GM18520 (cell line): ENCODE measurements around the gene CDCP1.

Source experiments
- ATAC-seq: cut with Tn5 transposase; IDR thresholded peaks from one replicate; pipeline ENCODE4 v1.9.1; 2021; ENCODE audit not compliant: unreplicated experiment

The CDCP1 gene

DNA sequence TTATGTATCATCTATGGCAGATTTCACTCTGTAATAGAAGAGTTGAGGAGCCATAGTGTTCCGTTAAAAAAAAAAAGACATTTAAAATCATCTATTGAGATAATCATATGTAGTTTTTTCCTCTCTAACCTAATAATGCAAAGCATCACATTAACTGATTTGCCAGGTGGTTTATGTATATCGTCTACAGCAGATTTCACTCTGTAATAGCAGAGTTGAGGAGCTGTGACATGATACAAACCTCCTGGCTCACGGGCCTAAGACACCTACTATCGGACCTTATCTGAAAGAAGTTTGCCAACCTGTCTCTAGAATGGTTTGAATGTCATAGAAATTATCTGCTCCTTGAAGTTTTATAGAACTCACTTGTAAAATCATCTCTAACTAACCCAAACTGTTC lies 29.8 kb downstream of the CDCP1 start:
- no peak for ATAC-seq

DNA sequence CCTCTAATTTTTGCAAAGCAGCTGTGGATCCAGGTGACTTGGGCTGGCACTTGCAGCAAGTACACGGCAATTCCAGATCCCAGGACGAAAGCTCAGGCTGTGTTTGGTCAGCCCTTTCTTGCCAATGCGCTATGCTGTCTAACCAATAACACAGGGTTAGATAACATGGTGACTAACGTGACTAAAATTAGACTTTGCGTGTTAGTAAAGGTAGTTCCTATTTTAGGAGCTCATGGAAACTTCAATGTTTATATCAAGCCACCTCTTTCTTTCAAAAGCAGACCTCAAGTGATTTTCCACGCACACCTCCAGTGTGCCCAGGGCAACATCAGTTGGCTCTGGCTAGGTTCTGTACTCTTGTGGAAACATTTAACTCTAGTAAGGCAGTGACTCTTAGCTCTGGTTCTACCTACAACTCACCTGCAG lies 32.5 kb downstream of the CDCP1 start:
- ATAC-seq, result no peak

GRCh38 chr3:45112939-45113338 lies 33.2 kb downstream of the CDCP1 start:
- ATAC-seq, result no peak

- ATAC-seq, result no peak
Observed at GRCh38 chr3:45110509-45110833, 35.7 kb downstream of the CDCP1 start.

GRCh38 chr3:45109771-45110508 lies 36.2 kb downstream of the CDCP1 start:
- no peak for ATAC-seq

DNA sequence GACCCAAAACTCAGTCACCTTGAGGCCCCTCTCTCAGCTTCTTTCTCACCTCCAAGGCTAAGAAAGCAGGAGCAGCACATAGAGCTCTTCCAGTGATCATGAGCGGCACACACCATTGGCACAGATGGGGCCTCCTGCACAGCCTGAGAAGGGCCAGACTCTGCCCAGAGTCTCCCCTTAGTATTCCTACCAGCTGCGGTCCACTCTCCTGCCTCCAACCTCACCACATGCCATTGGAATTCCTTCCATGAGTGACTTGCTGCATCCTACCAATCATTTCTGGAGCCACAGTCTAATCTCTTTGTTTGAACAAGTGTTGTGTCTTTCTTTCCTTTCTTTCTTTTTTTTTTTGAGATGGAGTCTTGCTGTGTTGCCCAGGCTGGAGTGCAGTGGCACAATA lies 39.3 kb downstream of the CDCP1 start:
- no peak for ATAC-seq

DNA sequence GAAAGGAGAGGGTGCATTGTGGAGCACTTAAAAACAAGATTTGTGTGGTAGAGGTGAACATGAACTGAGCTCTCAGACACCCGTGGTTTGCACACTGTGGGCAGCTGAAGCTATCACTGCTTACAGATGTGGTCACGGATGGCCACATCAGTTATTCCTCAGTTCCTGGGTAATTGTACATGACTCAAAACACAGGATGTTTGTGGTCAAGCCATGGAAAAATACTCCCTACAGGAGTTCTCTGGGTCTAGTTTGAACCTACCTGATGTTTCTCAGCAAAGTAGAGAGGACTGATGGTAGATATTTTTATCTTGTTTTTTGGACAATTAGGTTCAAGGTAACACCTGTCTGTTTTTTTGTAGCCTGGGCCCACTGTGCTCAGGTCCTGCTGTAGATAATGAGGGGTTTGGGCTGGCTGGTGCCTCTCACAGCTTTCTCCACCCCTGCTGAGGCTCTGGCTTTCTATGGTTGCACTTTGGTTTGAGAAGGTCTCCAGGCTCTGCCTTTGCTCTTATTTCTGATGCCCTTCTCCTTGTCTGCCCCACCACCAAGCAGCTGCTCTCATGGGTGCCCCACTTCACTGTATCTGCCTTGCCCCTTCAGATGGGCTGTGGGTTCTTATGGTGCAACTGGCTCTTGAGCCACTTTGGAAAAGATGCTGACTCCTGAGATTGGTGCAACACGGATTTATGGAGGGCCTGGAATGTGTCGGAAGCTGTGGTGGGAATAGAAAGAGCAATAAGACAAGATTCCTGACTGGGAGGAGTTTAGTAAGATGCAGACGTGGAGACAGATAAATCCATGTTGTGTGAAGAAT lies 40.1 kb downstream of the CDCP1 start:
- ATAC-seq, result no peak

GRCh38 chr3:45104715-45105711 lies 41.2 kb downstream of the CDCP1 start:
- ATAC-seq, result no peak

DNA sequence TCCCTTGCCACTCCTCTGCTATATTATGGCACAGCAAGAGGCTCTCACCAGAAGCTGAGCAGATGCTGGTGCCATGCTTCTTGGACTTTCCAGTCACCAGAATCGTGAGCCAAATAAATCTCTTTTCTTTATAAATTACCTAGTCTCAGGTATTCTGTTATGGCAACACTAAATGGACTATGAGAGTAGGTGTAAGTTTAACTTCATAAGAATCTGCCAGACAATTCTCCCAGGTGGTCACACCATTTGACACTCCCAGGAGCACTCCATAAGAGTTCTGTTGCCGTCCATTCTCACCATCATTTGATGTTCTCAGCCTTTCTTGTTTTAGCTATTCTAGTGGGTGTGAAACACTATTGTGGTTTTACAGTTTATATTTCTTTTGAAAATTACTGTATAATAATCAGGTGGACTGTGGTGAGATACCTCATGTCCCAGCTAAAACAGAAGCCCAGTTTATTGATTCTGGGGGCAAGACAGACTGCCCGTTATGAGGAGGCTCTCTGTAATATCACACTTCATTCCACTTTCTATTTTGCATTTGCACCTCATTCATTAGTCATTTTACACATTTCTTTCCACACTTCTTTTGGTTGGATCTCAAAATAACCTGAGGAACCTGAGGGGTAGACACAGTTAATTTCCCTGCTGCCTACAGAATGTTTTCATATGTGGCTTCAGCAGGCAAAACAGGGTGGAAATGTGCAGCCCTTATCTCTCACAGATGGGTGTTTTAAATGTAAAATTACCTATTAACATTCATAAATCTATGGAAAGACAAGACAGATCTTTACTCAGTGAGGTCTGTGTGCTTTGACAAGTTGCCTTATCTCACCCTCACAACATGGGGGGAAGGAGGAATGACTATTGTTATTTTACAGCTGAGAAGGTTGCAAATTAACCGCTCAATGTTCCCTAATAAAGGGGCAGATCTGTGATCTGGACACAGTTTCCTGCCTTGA lies 42.1 kb downstream of the CDCP1 start:
- ATAC-seq, result no peak

- ATAC-seq, result no peak
Observed at GRCh38 chr3:45103334-45103733, 42.8 kb downstream of the CDCP1 start.

DNA sequence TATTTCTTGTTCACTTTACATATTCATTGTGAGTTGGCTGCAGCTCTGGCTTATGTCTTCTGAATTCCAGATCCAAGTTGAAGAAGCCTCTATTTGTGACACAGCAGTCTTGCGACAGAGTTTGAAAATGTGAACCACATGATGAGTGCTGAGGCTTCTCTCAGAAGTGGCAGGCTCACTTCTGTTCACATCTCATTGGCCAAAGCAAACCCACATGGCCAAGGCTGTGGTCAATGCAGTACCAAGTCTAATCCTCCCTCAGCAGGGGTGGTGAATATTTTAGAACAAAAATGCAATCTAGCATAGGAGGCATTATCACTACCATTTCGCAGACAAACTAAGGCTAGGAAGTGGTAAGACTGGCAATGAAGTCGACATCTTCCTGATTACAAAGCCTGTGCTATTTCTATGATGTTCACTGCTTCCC lies 45.2 kb downstream of the CDCP1 start:
- no peak for ATAC-seq

GRCh38 chr3:45098310-45098709 lies 47.9 kb downstream of the CDCP1 start:
- ATAC-seq, result no peak

DNA sequence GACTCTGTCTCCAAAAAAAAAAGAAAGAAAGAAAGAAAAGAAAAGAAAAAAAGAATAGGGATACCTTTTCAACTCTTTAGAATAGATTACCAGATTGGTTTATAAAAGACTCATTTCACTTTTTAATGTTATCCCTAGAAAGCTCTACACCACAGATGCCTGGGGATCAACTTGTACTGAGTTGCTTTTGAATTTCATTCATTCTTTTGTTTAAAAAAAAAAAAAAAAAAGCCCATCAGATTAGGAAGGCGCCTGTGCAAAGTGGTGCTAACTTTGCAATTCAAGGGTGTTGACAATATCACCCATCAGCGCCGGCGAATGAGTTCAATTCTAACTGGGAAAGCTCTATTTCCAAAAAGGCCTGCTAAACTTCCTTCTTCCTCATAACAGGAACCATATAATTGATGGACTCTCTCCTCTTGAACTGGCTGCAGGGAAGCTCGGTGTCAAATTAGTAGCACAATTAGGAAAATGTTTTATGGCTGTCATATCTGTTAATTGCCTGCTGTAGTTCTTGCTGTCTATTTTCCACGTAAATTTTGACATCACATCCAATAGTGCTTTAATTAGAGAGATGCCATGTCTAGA lies 48.8 kb downstream of the CDCP1 start:
- ATAC-seq, result no peak

GRCh38 chr3:45095916-45096526 lies 50.2 kb downstream of the CDCP1 start:
- ATAC-seq, result no peak

- ATAC-seq, result no peak
Observed at GRCh38 chr3:45093176-45093575, 53.0 kb downstream of the CDCP1 start.

GRCh38 chr3:45092132-45093031 lies 53.8 kb downstream of the CDCP1 start:
- ATAC-seq, result no peak

DNA sequence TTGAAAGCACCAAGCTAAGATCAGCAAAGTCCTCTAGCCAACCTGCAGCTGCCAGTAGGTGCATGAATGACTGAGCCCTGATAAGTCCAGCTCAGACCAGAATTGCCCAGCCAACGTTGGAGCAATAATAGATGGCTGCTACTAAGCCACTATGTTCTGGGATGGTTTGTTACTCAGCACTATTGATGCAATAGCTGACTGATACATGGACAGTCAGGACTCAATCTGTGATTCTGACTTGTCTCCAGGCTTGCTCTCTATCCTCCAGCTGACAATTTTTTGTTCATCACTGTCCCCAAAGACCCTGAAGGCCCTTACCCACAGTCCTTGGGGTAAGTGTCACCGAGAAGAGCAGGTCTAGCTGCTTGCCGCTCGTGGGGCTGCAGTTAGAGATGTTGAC lies 55.3 kb downstream of the CDCP1 start:
- no peak for ATAC-seq
